Body of pancreas (tissue), 4 donors: Measurements from ENCODE around the gene CALR3.

ENCODE experiments used
- POLR2A ChIP-seq, 3 donors: fragments of 450-650 bp; IDR thresholded peaks; one replicate each; pipeline ENCODE4 v1.6.1; 2016; ENCODE audit warnings: antibody characterized with exemption in 3 of 3, mild to moderate bottlenecking in 2 of 3
- TF ChIP-seq, protein P1 (sequence below), 7 experiments: fragments of 450-650 bp in 4 of 7; fragments of 200-600 bp in 3 of 7; sonication (generic) in 3 of 7; IDR thresholded peaks; one replicate each; pipeline ENCODE4 v1.5.1; 2016 to 2019; ENCODE audit warnings: antibody characterized with exemption in 7 of 7

DNA sequence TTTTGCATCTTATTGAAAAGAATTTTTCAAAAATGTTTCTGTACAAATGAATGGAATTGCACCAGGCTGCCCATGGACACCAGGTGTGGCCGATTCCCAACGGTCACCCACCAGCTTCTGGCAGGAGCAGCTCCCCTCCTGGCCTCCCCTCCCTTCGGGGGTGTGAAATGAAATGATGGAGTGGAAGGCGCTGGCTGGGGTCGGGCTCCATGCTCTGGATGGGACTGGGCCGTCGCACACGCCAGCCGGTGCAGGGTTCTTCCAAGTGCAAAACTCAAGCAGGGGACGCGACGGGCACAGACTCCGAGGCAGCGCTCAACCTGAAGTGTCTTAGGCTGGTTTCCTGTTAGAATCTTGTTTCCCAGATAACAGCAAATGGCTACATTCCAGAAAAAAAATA, 22.1 kb upstream of the CALR3 start:
- TF ChIP-seq POLR2A (IDR thresholded peaks at IDR 0.05), result no peak
- TF ChIP-seq, protein P1, sequence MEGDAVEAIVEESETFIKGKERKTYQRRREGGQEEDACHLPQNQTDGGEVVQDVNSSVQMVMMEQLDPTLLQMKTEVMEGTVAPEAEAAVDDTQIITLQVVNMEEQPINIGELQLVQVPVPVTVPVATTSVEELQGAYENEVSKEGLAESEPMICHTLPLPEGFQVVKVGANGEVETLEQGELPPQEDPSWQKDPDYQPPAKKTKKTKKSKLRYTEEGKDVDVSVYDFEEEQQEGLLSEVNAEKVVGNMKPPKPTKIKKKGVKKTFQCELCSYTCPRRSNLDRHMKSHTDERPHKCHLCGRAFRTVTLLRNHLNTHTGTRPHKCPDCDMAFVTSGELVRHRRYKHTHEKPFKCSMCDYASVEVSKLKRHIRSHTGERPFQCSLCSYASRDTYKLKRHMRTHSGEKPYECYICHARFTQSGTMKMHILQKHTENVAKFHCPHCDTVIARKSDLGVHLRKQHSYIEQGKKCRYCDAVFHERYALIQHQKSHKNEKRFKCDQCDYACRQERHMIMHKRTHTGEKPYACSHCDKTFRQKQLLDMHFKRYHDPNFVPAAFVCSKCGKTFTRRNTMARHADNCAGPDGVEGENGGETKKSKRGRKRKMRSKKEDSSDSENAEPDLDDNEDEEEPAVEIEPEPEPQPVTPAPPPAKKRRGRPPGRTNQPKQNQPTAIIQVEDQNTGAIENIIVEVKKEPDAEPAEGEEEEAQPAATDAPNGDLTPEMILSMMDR (IDR thresholded peaks at IDR 0.05), result no peak
